OCI-LY1 (cell line): ENCODE results near the gene MPP1.
A peak's percentile ranks its signal among the peaks of the same experiment; 100 is the strongest.

Experiments
- H2AFZ ChIP-seq: fragments of 200-600 bp; sonication (generic), shearing (Covaris generic); 2 replicates; pipeline ENCODE4 v1.6.0; 2014; ENCODE audit warnings: antibody characterized with exemption, mild to moderate bottlenecking, low read length
- H3F3A ChIP-seq: fragments of 200-600 bp; sonication (generic), shearing (Covaris generic); 2 replicates; pipeline ENCODE4 v1.6.0; 2014; ENCODE audit warnings: mild to moderate bottlenecking, antibody characterized with exemption, low read length, moderate library complexity; ENCODE audit not compliant: insufficient read depth
- H3K27ac ChIP-seq: fragments of 200-600 bp; sonication (generic); 2 replicates; pipeline ENCODE4 v1.5.1; 2014; ENCODE audit warnings: low read length, mixed run types, mild to moderate bottlenecking, low read depth; ENCODE audit not compliant: poor library complexity, severe bottlenecking
- H3K27me3 ChIP-seq: fragments of 200-600 bp; sonication (generic); 2 replicates; pipeline ENCODE4 v1.6.0; 2014; ENCODE audit warnings: antibody characterized with exemption, mild to moderate bottlenecking, low read length, moderate library complexity; ENCODE audit not compliant: insufficient read depth
- H3K36me3 ChIP-seq: fragments of 200-600 bp; sonication (generic); 2 replicates; pipeline ENCODE4 v1.6.1; 2014; ENCODE audit warnings: mild to moderate bottlenecking, antibody characterized with exemption, low read length, moderate library complexity, mixed read lengths; ENCODE audit not compliant: insufficient read depth
- H3K4me1 ChIP-seq: fragments of 200-600 bp; sonication (generic); 2 replicates; pipeline ENCODE4 v1.5.1; 2014; ENCODE audit warnings: mild to moderate bottlenecking, low read length, moderate library complexity; ENCODE audit not compliant: insufficient read depth, severe bottlenecking
- H3K4me2 ChIP-seq: fragments of 200-600 bp; sonication (generic), shearing (Covaris generic); 2 replicates; pipeline ENCODE4 v1.6.1; 2014; ENCODE audit warnings: low read length
- H3K4me3 ChIP-seq: fragments of 200-600 bp; sonication (generic); 2 replicates; pipeline ENCODE4 v1.5.1; 2014; ENCODE audit warnings: low read length, low read depth, mild to moderate bottlenecking, mixed read lengths; ENCODE audit not compliant: poor library complexity, severe bottlenecking
- H3K79me2 ChIP-seq: fragments of 200-600 bp; shearing (Covaris generic); 2 replicates; pipeline ENCODE4 v1.6.1; 2016; ENCODE audit warnings: mixed run types, low read length, mixed read lengths; ENCODE audit not compliant: insufficient read depth
- H3K9ac ChIP-seq: fragments of 200-600 bp; sonication (generic), shearing (Covaris generic); 2 replicates; pipeline ENCODE4 v1.6.1; 2014; ENCODE audit warnings: mild to moderate bottlenecking, low read length, mixed read lengths
- H3K9me2 ChIP-seq: fragments of 200-600 bp; sonication (generic), shearing (Covaris generic); 2 replicates; pipeline ENCODE4 v1.6.1; 2014; ENCODE audit warnings: low read depth, mild to moderate bottlenecking, low read length, mixed read lengths
- H3K9me3 ChIP-seq: fragments of 200-600 bp; shearing (Covaris generic); 2 replicates; pipeline ENCODE4 v1.6.1; 2014; ENCODE audit warnings: low read length, mixed read lengths
- H4K20me1 ChIP-seq: fragments of 200-600 bp; sonication (generic), shearing (Covaris generic); 2 replicates; pipeline ENCODE4 v1.6.0; 2016; ENCODE audit warnings: mild to moderate bottlenecking, low read length; ENCODE audit not compliant: insufficient read depth
- CTCF ChIP-seq: fragments of 200-600 bp; sonication (generic), shearing (Covaris generic); IDR thresholded peaks from 2 replicates; pipeline ENCODE4 v1.5.1; 2017; ENCODE audit warnings: mild to moderate bottlenecking, antibody characterized with exemption, low read length, moderate library complexity, mixed read lengths
- EZH2 ChIP-seq: fragments of 200-600 bp; sonication (generic), shearing (Covaris generic); IDR thresholded peaks from 2 replicates; pipeline ENCODE4 v1.8.0; 2017; ENCODE audit warnings: borderline replicate concordance, mixed run types, mild to moderate bottlenecking, antibody characterized with exemption, low read length, moderate library complexity, mixed read lengths

The MPP1 gene

GRCh38 chrX:154785716-154786115, 19.6 kb downstream of the MPP1 start:
- Histone ChIP-seq H3K27ac (no peak overlapping the region), H3K36me3 (no peaks in the 10 kb centered on the region), H3K9ac (no peak overlapping the region), H3K4me2 (no peak overlapping the region), H3K9me2 (no peaks in the 10 kb centered on the region), H4K20me1 (no peaks in the 10 kb centered on the region), H2AFZ (no peak overlapping the region), H3K27me3 (no peaks in the 10 kb centered on the region), H3K9me3 (no peaks in the 10 kb centered on the region), H3F3A (no peaks in the 10 kb centered on the region), H3K4me3 (no peak overlapping the region), H3K79me2 (no peaks in the 10 kb centered on the region), H3K4me1 (no peaks in the 10 kb centered on the region)
- TF ChIP-seq EZH2 (no peak), CTCF (no peak)

GRCh38 chrX:154784149-154784995, 20.9 kb downstream of the MPP1 start:
- Histone ChIP-seq H3K4me1 (no peaks in the 10 kb centered on the region), H3F3A (no peaks in the 10 kb centered on the region), H2AFZ (no peak overlapping the region), H3K79me2 (no peaks in the 10 kb centered on the region), H3K36me3 (peaks cover under 1% of the 10 kb centered on the region; the same call in 1 of the 2 replicates), H3K9ac (no peak overlapping the region), H4K20me1 (no peaks in the 10 kb centered on the region), H3K27me3 (no peaks in the 10 kb centered on the region), H3K4me2 (peak overlapping the region; percentile 46), H3K9me2 (no peaks in the 10 kb centered on the region), H3K9me3 (no peaks in the 10 kb centered on the region), H3K4me3 (no peak overlapping the region), H3K27ac (no peak overlapping the region)
- TF ChIP-seq CTCF = no peak
- no peak for TF ChIP-seq EZH2

GRCh38 chrX:154780968-154781367, 24.3 kb downstream of the MPP1 start:
- no peak overlapping the region for H3K27ac ChIP-seq
- H4K20me1 ChIP-seq = no peaks in the 10 kb centered on the region
- no peaks in the 10 kb centered on the region for H3K4me1 ChIP-seq
- H3K79me2 ChIP-seq = no peaks in the 10 kb centered on the region
- no peaks in the 10 kb centered on the region for H3K27me3 ChIP-seq
- TF ChIP-seq CTCF = no peak
- no peak for TF ChIP-seq EZH2
- no peak overlapping the region for H3K4me2 ChIP-seq
- H3K9me2 ChIP-seq = no peaks in the 10 kb centered on the region
- H2AFZ ChIP-seq = no peak overlapping the region
- no peak overlapping the region for H3K9ac ChIP-seq
- H3K36me3 ChIP-seq = peaks cover 31% of the 10 kb centered on the region
- H3K4me3 ChIP-seq = no peak overlapping the region
- H3F3A ChIP-seq = no peaks in the 10 kb centered on the region
- H3K9me3 ChIP-seq = no peaks in the 10 kb centered on the region
